ENCODE measurements around the gene KLLN. TPM values are rescaled to one million over a fixed set of nuclear protein-coding genes. Genes with fewer than 3 reads are reported as not detected.

Gene KLLN
- total RNA-seq, 1 donor from 2014 or later: 0.98 TPM

- DNase-seq (ENCODE audit: low read depth, low spot score): no peak
- H3K4me3 Mint-ChIP-seq: peak overlapping the region; percentile 100
- H3K9me3 Mint-ChIP-seq: no peaks in the 10 kb centered on the region
- peaks cover 38% of the 10 kb centered on the region for H3K4me1 Mint-ChIP-seq
- peak overlapping the region; percentile 99 for H3K27ac Mint-ChIP-seq (ENCODE audit: unreplicated experiment)
- TF ChIP-seq CTCF (conservative IDR thresholded peaks at IDR 0.05): no peak
- H3K36me3 Mint-ChIP-seq (ENCODE audit: low read depth): peaks cover 6% of the 10 kb centered on the region
- H3K27me3 Mint-ChIP-seq (ENCODE audit: low read depth): no peaks in the 10 kb centered on the region
Measured at GRCh38 chr10:87816898-87817608, 46.3 kb downstream of the KLLN start.

GRCh38 chr10:87816163-87816897 lies 47.0 kb downstream of the KLLN start:
- Mint-ChIP-seq H3K36me3 (ENCODE audit: low read depth) (peaks cover 13% of the 10 kb centered on the region), H3K4me3 (peak overlapping the region; percentile 100), H3K4me1 (peaks cover 38% of the 10 kb centered on the region), H3K27me3 (ENCODE audit: low read depth) (no peaks in the 10 kb centered on the region), H3K27ac (ENCODE audit: unreplicated experiment) (no peak overlapping the region), H3K9me3 (no peaks in the 10 kb centered on the region)
- DNase-seq (ENCODE audit: low read depth, low spot score): no peak
- TF ChIP-seq CTCF (conservative IDR thresholded peaks at IDR 0.05): peak; percentile 53

Other genes starting within 250 kb of the KLLN start
- gene PAPSS2, start 203.7 kb downstream of the KLLN start, total RNA-seq: 1.3 and 2.7 TPM in 2 replicates
- 43.6 and 47.5 TPM in 2 replicates for gene ATAD1, start 45.3 kb downstream of the KLLN start, total RNA-seq
- 52.5 and 59.8 TPM in 2 replicates for gene PTEN, start 92 bp upstream of the KLLN start, total RNA-seq

Measured in neural crest cell (in vitro differentiated cells).